Measurements from ENCODE around the gene ZNG1A.
"Not testable (repeated sequence)": the region's sequence is repeated elsewhere in the genome, so short reads cannot be mapped to it uniquely, and the experiment has no call there.

Gene ZNG1A

DNA sequence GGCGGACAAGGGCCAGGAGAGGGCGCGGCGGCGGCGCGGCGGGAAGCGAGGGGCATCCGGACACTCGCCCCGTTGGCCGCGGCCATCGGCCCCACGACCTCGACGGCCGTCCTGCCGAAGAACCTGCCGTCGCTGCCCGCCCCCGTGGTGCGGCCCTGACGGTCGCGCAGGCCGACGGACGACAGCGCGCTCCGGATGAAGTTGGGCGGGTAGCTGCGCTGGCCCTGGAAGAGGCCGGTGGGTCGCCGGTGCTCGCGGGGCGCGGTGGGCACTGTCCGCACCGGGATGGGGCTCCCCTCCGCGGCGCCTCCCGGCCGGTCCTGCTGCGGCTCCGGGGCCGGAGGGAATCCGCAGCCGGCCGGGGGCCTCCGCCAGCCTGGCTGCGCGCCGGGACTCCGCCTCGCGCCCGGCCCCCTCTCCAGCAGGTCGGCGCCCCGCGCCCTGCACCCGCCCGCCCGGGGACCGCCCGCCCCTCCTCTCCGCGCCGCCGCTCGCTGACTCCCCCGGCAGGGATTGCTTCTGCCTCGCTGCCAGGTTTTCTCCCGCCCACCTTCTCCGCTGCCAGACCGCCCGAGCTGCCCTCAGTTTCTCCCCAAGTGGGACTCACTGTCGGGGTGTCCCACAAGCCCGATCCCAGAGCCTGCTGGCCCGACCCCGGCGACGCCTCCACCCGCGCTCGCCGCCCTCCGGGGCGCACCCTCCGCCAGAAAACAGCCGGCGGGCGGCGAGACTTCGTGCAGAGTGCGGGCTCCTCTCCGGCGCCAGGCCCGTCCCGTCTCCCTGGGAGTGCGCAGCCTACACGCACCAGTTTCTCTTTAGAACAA, 105.6 kb downstream of the ZNG1A start:
- not testable (repeated sequence) for H3K9me3 ChIP-seq (ENCODE audit: control insufficient read depth in 2 of 2, low read length in 2 of 2); H3K4me1 ChIP-seq (ENCODE audit: control insufficient read depth, insufficient read depth, low read length); H3K36me3 ChIP-seq (ENCODE audit: control insufficient read depth in 2 of 2, insufficient read depth in 2 of 2, low read length in 2 of 2); H3K9ac ChIP-seq (ENCODE audit: low read length in 2 of 2); H3K27ac ChIP-seq (ENCODE audit: low read length); H3K27me3 ChIP-seq (ENCODE audit: control insufficient read depth in 1 of 2, insufficient read depth in 2 of 2, low read length in 2 of 2)
- H3K4me3 ChIP-seq (ENCODE audit: low read length in 2 of 2), result peak overlapping the region in 1 of 2 donors; percentile 64
